ENCODE data around the gene CCNQ.

The CCNQ gene

GRCh38 chrX:153640736-153641575, 42.0 kb upstream of the CCNQ start:
- peak; percentile 29 for DNase-seq
- peaks cover 13% of the 10 kb centered on the region for H3K27me3 ChIP-seq (ENCODE audit: insufficient read depth, low read length, poor library complexity)

GRCh38 chrX:153640045-153640686, 41.2 kb upstream of the CCNQ start:
- no peak overlapping the region for H3K9ac ChIP-seq (ENCODE audit: low read length)
- H3K27me3 ChIP-seq (ENCODE audit: insufficient read depth, low read length, poor library complexity): peaks cover 11% of the 10 kb centered on the region
- DNase-seq: no peak
- no peaks in the 10 kb centered on the region for H3K79me2 ChIP-seq (ENCODE audit: control insufficient read depth, insufficient read depth, low read length)
- WGBS (ENCODE audit: extremely low coverage, insufficient coverage, low lambda C conversion rate): no CpG with 5 or more reads among the region's 23 CpGs
- H2BK15ac ChIP-seq (replicated peaks; ENCODE audit: low read depth): no peak overlapping the region
- no peaks in the 10 kb centered on the region for H3K36me3 ChIP-seq (ENCODE audit: control insufficient read depth, insufficient read depth, low read length)
- no peak overlapping the region for H2BK120ac ChIP-seq (ENCODE audit: low read depth, low read length)
- H2BK5ac ChIP-seq (ENCODE audit: low read length): no peak overlapping the region
- H3K4me2 ChIP-seq (ENCODE audit: low read length): no peak overlapping the region
- H3K79me1 ChIP-seq (ENCODE audit: low read length): no peaks in the 10 kb centered on the region
- H3K4me3 ChIP-seq (ENCODE audit: low read length): no peak overlapping the region
- H3K4me1 ChIP-seq (ENCODE audit: control insufficient read depth, low read depth, low read length): no peaks in the 10 kb centered on the region
- no peak overlapping the region for H4K5ac ChIP-seq (ENCODE audit: low read length)
- H3K27ac ChIP-seq (ENCODE audit: low read depth, low read length): no peak overlapping the region
- no peak overlapping the region for H3K23ac ChIP-seq (ENCODE audit: low read length)
- no peak overlapping the region for H3K56ac ChIP-seq (ENCODE audit: low read length)
- H3K18ac ChIP-seq (ENCODE audit: low read length): no peak overlapping the region
- no peak overlapping the region for H2AK5ac ChIP-seq (ENCODE audit: low read length)
- H3K4ac ChIP-seq (ENCODE audit: low read depth, low read length): no peak overlapping the region
- no peak overlapping the region for H4K8ac ChIP-seq (ENCODE audit: low read depth, low read length)

More at GRCh38 chrX:153640736-153641575, 42.0 kb upstream of the CCNQ start:
- Histone ChIP-seq H3K4me3 (ENCODE audit: low read length) (no peak overlapping the region), H3K79me2 (ENCODE audit: control insufficient read depth, insufficient read depth, low read length) (no peaks in the 10 kb centered on the region), H3K36me3 (ENCODE audit: control insufficient read depth, insufficient read depth, low read length) (no peaks in the 10 kb centered on the region), H4K5ac (ENCODE audit: low read length) (no peak overlapping the region), H3K56ac (ENCODE audit: low read length) (no peak overlapping the region), H3K4me1 (ENCODE audit: control insufficient read depth, low read depth, low read length) (no peaks in the 10 kb centered on the region), H2AK5ac (ENCODE audit: low read length) (no peak overlapping the region), H3K9ac (ENCODE audit: low read length) (no peak overlapping the region), H3K4me2 (ENCODE audit: low read length) (no peak overlapping the region), H3K4ac (ENCODE audit: low read depth, low read length) (no peak overlapping the region), H2BK120ac (ENCODE audit: low read depth, low read length) (no peak overlapping the region), H3K27ac (ENCODE audit: low read depth, low read length) (no peak overlapping the region), H2BK5ac (ENCODE audit: low read length) (no peak overlapping the region), H4K8ac (ENCODE audit: low read depth, low read length) (no peak overlapping the region), H3K18ac (ENCODE audit: low read length) (no peak overlapping the region), H2BK15ac (replicated peaks; ENCODE audit: low read depth) (no peak overlapping the region), H3K79me1 (ENCODE audit: low read length) (no peaks in the 10 kb centered on the region), H3K23ac (ENCODE audit: low read length) (no peak overlapping the region)
- WGBS (ENCODE audit: extremely low coverage, insufficient coverage, low lambda C conversion rate): no CpG with 5 or more reads among the region's 26 CpGs

- DNase-seq: no peak
- no peaks in the 10 kb centered on the region for H3K79me2 ChIP-seq (ENCODE audit: control insufficient read depth, insufficient read depth, low read length)
- no peak overlapping the region for H4K5ac ChIP-seq (ENCODE audit: low read length)
- no peak overlapping the region for H4K8ac ChIP-seq (ENCODE audit: low read depth, low read length)
- H3K4me3 ChIP-seq (ENCODE audit: low read length): no peak overlapping the region
- peaks cover 11% of the 10 kb centered on the region for H3K27me3 ChIP-seq (ENCODE audit: insufficient read depth, low read length, poor library complexity)
- H3K9ac ChIP-seq (ENCODE audit: low read length): no peak overlapping the region
- H2BK15ac ChIP-seq (replicated peaks; ENCODE audit: low read depth): no peak overlapping the region
- no peaks in the 10 kb centered on the region for H3K4me1 ChIP-seq (ENCODE audit: control insufficient read depth, low read depth, low read length)
- no peaks in the 10 kb centered on the region for H3K79me1 ChIP-seq (ENCODE audit: low read length)
- H3K36me3 ChIP-seq (ENCODE audit: control insufficient read depth, insufficient read depth, low read length): no peaks in the 10 kb centered on the region
- no peak overlapping the region for H3K18ac ChIP-seq (ENCODE audit: low read length)
- no peak overlapping the region for H3K23ac ChIP-seq (ENCODE audit: low read length)
- no CpG with 5 or more reads among the region's 28 CpGs for WGBS (ENCODE audit: extremely low coverage, insufficient coverage, low lambda C conversion rate)
- no peak overlapping the region for H3K4ac ChIP-seq (ENCODE audit: low read depth, low read length)
- H3K4me2 ChIP-seq (ENCODE audit: low read length): no peak overlapping the region
- H2BK120ac ChIP-seq (ENCODE audit: low read depth, low read length): no peak overlapping the region
- no peak overlapping the region for H3K56ac ChIP-seq (ENCODE audit: low read length)
- no peak overlapping the region for H3K27ac ChIP-seq (ENCODE audit: low read depth, low read length)
- no peak overlapping the region for H2BK5ac ChIP-seq (ENCODE audit: low read length)
- no peak overlapping the region for H2AK5ac ChIP-seq (ENCODE audit: low read length)
These were observed 40.5 kb upstream of the CCNQ start for GRCh38 chrX:153639177-153640044.

GRCh38 chrX:153638436-153639176, 39.7 kb upstream of the CCNQ start:
- H3K4me1 ChIP-seq (ENCODE audit: control insufficient read depth, low read depth, low read length): no peaks in the 10 kb centered on the region
- no peaks in the 10 kb centered on the region for H3K36me3 ChIP-seq (ENCODE audit: control insufficient read depth, insufficient read depth, low read length)
- H3K56ac ChIP-seq (ENCODE audit: low read length): no peak overlapping the region
- H3K4ac ChIP-seq (ENCODE audit: low read depth, low read length): no peak overlapping the region
- H4K8ac ChIP-seq (ENCODE audit: low read depth, low read length): no peak overlapping the region
- no peaks in the 10 kb centered on the region for H3K79me2 ChIP-seq (ENCODE audit: control insufficient read depth, insufficient read depth, low read length)
- H3K4me3 ChIP-seq (ENCODE audit: low read length): no peak overlapping the region
- H3K4me2 ChIP-seq (ENCODE audit: low read length): no peak overlapping the region
- no peak overlapping the region for H4K5ac ChIP-seq (ENCODE audit: low read length)
- no peak overlapping the region for H3K27ac ChIP-seq (ENCODE audit: low read depth, low read length)
- H2BK15ac ChIP-seq (replicated peaks; ENCODE audit: low read depth): no peak overlapping the region
- no peak overlapping the region for H2BK5ac ChIP-seq (ENCODE audit: low read length)
- H3K79me1 ChIP-seq (ENCODE audit: low read length): no peaks in the 10 kb centered on the region
- H3K9ac ChIP-seq (ENCODE audit: low read length): no peak overlapping the region
- DNase-seq: no peak
- H2AK5ac ChIP-seq (ENCODE audit: low read length): no peak overlapping the region
- H3K18ac ChIP-seq (ENCODE audit: low read length): no peak overlapping the region
- WGBS (ENCODE audit: extremely low coverage, insufficient coverage, low lambda C conversion rate): no CpG with 5 or more reads among the region's 20 CpGs
- H3K27me3 ChIP-seq (ENCODE audit: insufficient read depth, low read length, poor library complexity): peaks cover 8% of the 10 kb centered on the region
- H2BK120ac ChIP-seq (ENCODE audit: low read depth, low read length): no peak overlapping the region
- no peak overlapping the region for H3K23ac ChIP-seq (ENCODE audit: low read length)

- no peak overlapping the region for H2BK5ac ChIP-seq (ENCODE audit: low read length)
- H3K79me2 ChIP-seq (ENCODE audit: control insufficient read depth, insufficient read depth, low read length): no peaks in the 10 kb centered on the region
- no peaks in the 10 kb centered on the region for H3K79me1 ChIP-seq (ENCODE audit: low read length)
- H3K4me3 ChIP-seq (ENCODE audit: low read length): no peak overlapping the region
- WGBS (ENCODE audit: extremely low coverage, insufficient coverage, low lambda C conversion rate): no CpG with 5 or more reads among the region's 6 CpGs
- H3K36me3 ChIP-seq (ENCODE audit: control insufficient read depth, insufficient read depth, low read length): no peaks in the 10 kb centered on the region
- H3K4me2 ChIP-seq (ENCODE audit: low read length): no peak overlapping the region
- no peak overlapping the region for H4K5ac ChIP-seq (ENCODE audit: low read length)
- no peak overlapping the region for H2BK15ac ChIP-seq (replicated peaks; ENCODE audit: low read depth)
- no peak overlapping the region for H3K9ac ChIP-seq (ENCODE audit: low read length)
- no peak overlapping the region for H3K56ac ChIP-seq (ENCODE audit: low read length)
- H3K27ac ChIP-seq (ENCODE audit: low read depth, low read length): no peak overlapping the region
- no peak overlapping the region for H4K8ac ChIP-seq (ENCODE audit: low read depth, low read length)
- peaks cover 4% of the 10 kb centered on the region for H3K27me3 ChIP-seq (ENCODE audit: insufficient read depth, low read length, poor library complexity)
- H3K4ac ChIP-seq (ENCODE audit: low read depth, low read length): no peak overlapping the region
- H3K23ac ChIP-seq (ENCODE audit: low read length): no peak overlapping the region
- H2AK5ac ChIP-seq (ENCODE audit: low read length): no peak overlapping the region
- H2BK120ac ChIP-seq (ENCODE audit: low read depth, low read length): no peak overlapping the region
- DNase-seq: no peak
- no peak overlapping the region for H3K18ac ChIP-seq (ENCODE audit: low read length)
- no peaks in the 10 kb centered on the region for H3K4me1 ChIP-seq (ENCODE audit: control insufficient read depth, low read depth, low read length)
These were observed 39.1 kb upstream of the CCNQ start for GRCh38 chrX:153638041-153638371.

Data from mesendoderm (in vitro differentiated cells).